Progenitor cell of endocrine pancreas (in vitro differentiated cells): ENCODE measurements around the gene KCNQ1. TPM values are rescaled to one million over a fixed set of nuclear protein-coding genes. Genes with fewer than 3 reads are reported as not detected.
A peak's percentile ranks its signal among the peaks of the same experiment; 100 is the strongest.

ENCODE experiments used
- DNase-seq: peaks from one replicate; pipeline ENCODE4 v3.0.0; 2021; ENCODE audit warnings: low spot score; ENCODE audit not compliant: unreplicated experiment
- H3K27ac Mint-ChIP-seq: 2 replicates; pipeline ENCODE4 v1.8.0; 2021; ENCODE audit warnings: mild to moderate bottlenecking, moderate library complexity, mixed read lengths
- H3K27me3 Mint-ChIP-seq: 2 replicates; pipeline ENCODE4 v1.8.0; 2021; ENCODE audit warnings: mixed read lengths
- H3K36me3 Mint-ChIP-seq: 2 replicates; pipeline ENCODE4 v1.8.0; 2022; ENCODE audit warnings: mixed read lengths; ENCODE audit not compliant: insufficient read depth
- H3K4me1 Mint-ChIP-seq: 2 replicates; pipeline ENCODE4 v1.8.0; 2021; ENCODE audit warnings: low read depth, mixed read lengths
- H3K4me3 Mint-ChIP-seq: 2 replicates; pipeline ENCODE4 v1.8.0; 2021; ENCODE audit warnings: low read depth, mild to moderate bottlenecking, moderate library complexity, mixed read lengths
- H3K9me3 Mint-ChIP-seq: 2 replicates; pipeline ENCODE4 v1.8.0; 2021; ENCODE audit warnings: low read depth, mixed read lengths
- CTCF ChIP-seq: fragments of 200-600 bp; sonication (generic); IDR thresholded peaks from one replicate; pipeline ENCODE4 v1.5.0; 2021; ENCODE audit warnings: antibody characterized with exemption, mild to moderate bottlenecking; ENCODE audit not compliant: unreplicated experiment
- total RNA-seq: library from RNA; stranded (reverse); gene quantifications from 2 replicates; pipeline ENCODE4 v1.2.1, GENCODE V29; 2021

KCNQ1 gene
- total RNA-seq, 1 donor from 2014 or later, result 3.3 TPM

DNA sequence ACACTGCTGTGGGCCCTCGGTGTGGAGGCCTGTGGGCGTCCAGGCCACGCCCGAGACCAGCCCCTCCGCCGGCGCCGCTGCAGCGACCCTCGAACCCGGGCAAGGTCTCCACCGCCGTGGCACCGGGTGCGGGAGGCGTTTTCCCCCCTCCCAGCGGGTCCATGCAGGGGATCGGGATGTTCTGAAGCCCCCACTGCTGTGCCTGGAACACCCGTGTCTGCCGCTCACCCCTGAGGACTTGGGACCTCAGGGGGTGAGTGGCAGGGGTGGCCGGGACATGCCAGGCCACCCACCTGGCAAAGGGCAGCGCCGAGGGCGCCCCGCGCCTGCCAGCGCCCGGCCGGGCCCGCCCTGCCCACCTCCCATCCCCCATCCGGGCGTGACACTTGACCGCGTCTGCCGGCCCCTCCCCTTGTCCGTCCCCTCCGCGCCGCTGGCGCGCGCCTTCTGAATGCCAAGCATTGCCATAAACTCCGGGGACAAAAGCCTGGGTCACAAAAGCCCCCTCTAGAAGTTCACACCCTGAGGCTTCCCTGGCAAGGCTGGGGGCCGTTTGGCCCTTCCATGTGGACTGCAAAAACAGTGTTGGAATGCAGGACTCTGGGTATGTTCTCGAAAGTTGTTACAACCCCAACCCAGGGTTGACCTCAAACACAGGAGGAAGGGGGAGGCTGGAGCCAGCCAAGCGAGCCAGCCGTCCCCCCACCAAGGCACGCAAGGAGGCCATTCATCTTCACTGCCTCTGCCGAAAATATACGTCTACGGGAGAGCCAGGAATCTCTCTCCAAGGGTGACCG is 255.8 kb downstream of the KCNQ1 start:
- Mint-ChIP-seq H3K27me3 (peaks cover 4% of the 10 kb centered on the region), H3K9me3 (no peaks in the 10 kb centered on the region), H3K36me3 (peaks cover 8% of the 10 kb centered on the region), H3K27ac (peak overlapping the region; percentile 85), H3K4me3 (peak overlapping the region; percentile 96), H3K4me1 (peaks cover 34% of the 10 kb centered on the region)
- DNase-seq, result no peak
- no peak for TF ChIP-seq CTCF

- no peaks in the 10 kb centered on the region for H3K9me3 Mint-ChIP-seq
- H3K36me3 Mint-ChIP-seq, result peaks cover 8% of the 10 kb centered on the region
- peaks cover 29% of the 10 kb centered on the region for H3K4me1 Mint-ChIP-seq
- peak overlapping the region; percentile 85 for H3K27ac Mint-ChIP-seq
- no peak for DNase-seq
- no peak for TF ChIP-seq CTCF
- H3K4me3 Mint-ChIP-seq, result peak overlapping the region; percentile 57
- peaks cover 7% of the 10 kb centered on the region for H3K27me3 Mint-ChIP-seq
Observed at GRCh38 chr11:2701230-2701629, 256.4 kb downstream of the KCNQ1 start.

- Mint-ChIP-seq H3K27ac (no peak overlapping the region), H3K27me3 (peaks cover 7% of the 10 kb centered on the region), H3K4me1 (peaks cover 22% of the 10 kb centered on the region), H3K36me3 (peaks cover 6% of the 10 kb centered on the region), H3K4me3 (no peak overlapping the region), H3K9me3 (no peaks in the 10 kb centered on the region)
- TF ChIP-seq CTCF, result no peak
- no peak for DNase-seq
Observed at GRCh38 chr11:2701898-2702434, 257.2 kb downstream of the KCNQ1 start.

GRCh38 chr11:2702771-2703362 is 258.1 kb downstream of the KCNQ1 start:
- Mint-ChIP-seq H3K4me3 (no peak overlapping the region), H3K27ac (no peak overlapping the region), H3K4me1 (peaks cover 17% of the 10 kb centered on the region), H3K36me3 (peaks cover 6% of the 10 kb centered on the region), H3K27me3 (peaks cover 7% of the 10 kb centered on the region), H3K9me3 (no peaks in the 10 kb centered on the region)
- TF ChIP-seq CTCF, result no peak
- no peak for DNase-seq

DNA sequence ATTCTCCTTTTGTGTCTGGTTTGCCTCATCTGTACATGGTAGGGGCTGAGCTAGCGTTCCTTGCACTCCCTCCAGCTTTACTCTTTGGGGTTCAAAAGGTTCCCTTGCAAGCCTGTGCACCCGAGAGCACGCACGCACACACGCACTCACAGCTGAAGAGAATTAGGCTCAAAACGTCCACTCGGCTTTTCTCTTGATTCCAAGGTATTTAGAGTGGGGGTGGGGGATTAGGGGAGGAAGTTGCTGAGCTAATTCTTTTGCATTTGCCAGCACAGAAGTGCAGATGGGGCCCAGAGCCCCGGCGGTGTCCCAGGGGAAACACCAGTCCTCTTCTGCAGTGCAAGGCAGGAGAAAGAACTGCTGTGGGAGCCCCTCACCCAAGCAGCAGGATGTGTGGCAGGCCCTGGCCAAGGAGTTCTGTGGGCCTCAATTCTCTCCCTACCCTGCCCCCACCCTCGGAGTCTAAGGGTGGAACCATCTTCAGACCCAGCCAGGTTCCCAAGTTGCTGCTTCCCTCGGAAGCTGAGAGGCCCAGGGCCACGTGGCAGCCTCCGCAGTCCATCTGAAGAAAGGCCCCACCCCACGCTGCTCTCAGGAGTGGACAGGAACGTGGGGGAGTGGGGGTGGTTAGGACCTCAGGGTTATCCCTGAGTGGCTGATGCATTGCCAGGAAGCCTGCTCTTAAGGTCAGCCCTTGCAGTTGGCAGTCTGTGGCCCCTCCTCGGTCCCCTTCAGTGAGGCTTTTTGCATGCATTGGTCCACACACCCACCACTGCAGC is 258.7 kb downstream of the KCNQ1 start:
- DNase-seq, result no peak
- H3K4me3 Mint-ChIP-seq, result no peak overlapping the region
- no peak for TF ChIP-seq CTCF
- peaks cover 15% of the 10 kb centered on the region for H3K4me1 Mint-ChIP-seq
- H3K27me3 Mint-ChIP-seq, result peaks cover 10% of the 10 kb centered on the region
- peaks cover 2% of the 10 kb centered on the region for H3K36me3 Mint-ChIP-seq
- no peak overlapping the region for H3K27ac Mint-ChIP-seq
- no peaks in the 10 kb centered on the region for H3K9me3 Mint-ChIP-seq
